Calu3 (cell line): ENCODE measurements around the gene RPRD1B. TPM values are rescaled to one million over a fixed set of nuclear protein-coding genes. Genes with fewer than 3 reads are reported as not detected.
"Not testable (repeated sequence)": the region's sequence is repeated elsewhere in the genome, so short reads cannot be mapped to it uniquely, and the experiment has no call there.

Experiments used
- BruUV-seq: library from RNA; stranded (reverse); fragments of 400-500 nt; replicated peaks from 2 replicates; lab custom pipeline; 2021; lab: Mats Ljungman, UMichigan
- CTCF ChIA-PET: fragments of 300-600 bp; sonication (Branson Sonifier 250); formaldehyde crosslinking; loops from one replicate; lab custom pipeline; 2022; ENCODE audit warnings: antibody characterized with exemption; lab: Charles Lee
- DNase-seq: peaks from one replicate; pipeline ENCODE4 v3.0.0; 2022
- H3K27ac Mint-ChIP-seq: one replicate; pipeline ENCODE4 v1.8.0; 2022; ENCODE audit warnings: mixed read lengths; ENCODE audit not compliant: unreplicated experiment
- H3K27me3 Mint-ChIP-seq: one replicate; pipeline ENCODE4 v1.8.0; 2022; ENCODE audit warnings: mixed read lengths; ENCODE audit not compliant: unreplicated experiment
- H3K36me3 Mint-ChIP-seq: one replicate; pipeline ENCODE4 v1.8.0; 2022; ENCODE audit warnings: mild to moderate bottlenecking, moderate library complexity, mixed read lengths; ENCODE audit not compliant: insufficient read depth, unreplicated experiment
- H3K4me1 Mint-ChIP-seq: one replicate; pipeline ENCODE4 v1.8.0; 2022; ENCODE audit warnings: mild to moderate bottlenecking, low read depth, mixed read lengths; ENCODE audit not compliant: unreplicated experiment
- H3K4me3 Mint-ChIP-seq: one replicate; pipeline ENCODE4 v1.8.0; 2022; ENCODE audit warnings: mild to moderate bottlenecking, low read depth, moderate library complexity, mixed read lengths; ENCODE audit not compliant: unreplicated experiment
- H3K9me3 Mint-ChIP-seq: one replicate; pipeline ENCODE4 v1.8.0; 2022; ENCODE audit warnings: low read depth, mixed read lengths; ENCODE audit not compliant: unreplicated experiment
- CTCF ChIP-seq: fragments of 200-600 bp; IDR thresholded peaks from one replicate; pipeline ENCODE4 v1.8.0; 2022; ENCODE audit warnings: antibody characterized with exemption; ENCODE audit not compliant: unreplicated experiment
- intact Hi-C: fragments of 100-400 bp; cut with micrococcal nuclease; formaldehyde crosslinking; loops from one replicate; pipeline ENCODE4 v1.10.0; 2022; ENCODE audit not compliant: unreplicated experiment
- total RNA-seq: library from RNA; stranded (reverse); gene quantifications from 2 replicates; pipeline ENCODE4 v1.2.3, GENCODE V29; 2022

RPRD1B gene
- total RNA-seq, 1 experiment from 2014 or later: 53.5 TPM

DNA sequence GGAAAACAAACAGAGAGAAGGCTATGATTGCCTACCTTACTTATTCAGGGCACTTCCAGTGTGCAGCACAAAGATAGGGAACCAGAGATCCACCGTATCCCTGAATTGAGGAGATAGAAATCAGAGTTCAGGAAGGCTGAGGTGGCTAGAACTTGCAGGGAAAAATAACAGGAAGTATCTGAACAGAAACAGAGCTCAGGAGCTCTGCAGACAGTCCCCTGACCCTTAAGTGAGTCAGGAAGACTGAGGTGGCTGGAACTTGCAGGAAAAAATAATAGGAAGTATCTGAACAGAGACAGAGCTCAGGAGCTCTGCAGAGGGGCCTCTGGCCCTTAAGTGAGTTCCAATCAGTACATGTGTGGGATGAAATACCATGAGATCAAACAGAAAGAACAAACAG lies 65.4 kb downstream of the RPRD1B start:
- Mint-ChIP-seq H3K9me3 (peaks cover 5% of the 10 kb centered on the region), H3K36me3 (peaks cover 9% of the 10 kb centered on the region), H3K27ac (no peak overlapping the region), H3K27me3 (no peaks in the 10 kb centered on the region), H3K4me1 (peaks cover 25% of the 10 kb centered on the region), H3K4me3 (no peak overlapping the region)
- CTCF ChIA-PET: interaction anchor here (1.1 kb wide), 1 partner anchor 26 kb away, joined by 3 read pairs; no protein-coding TSS in a partner anchor
- BruUV-seq: no TSS peak
- intact Hi-C loops: no loop called here
- DNase-seq: no peak
- no peak for TF ChIP-seq CTCF

DNA sequence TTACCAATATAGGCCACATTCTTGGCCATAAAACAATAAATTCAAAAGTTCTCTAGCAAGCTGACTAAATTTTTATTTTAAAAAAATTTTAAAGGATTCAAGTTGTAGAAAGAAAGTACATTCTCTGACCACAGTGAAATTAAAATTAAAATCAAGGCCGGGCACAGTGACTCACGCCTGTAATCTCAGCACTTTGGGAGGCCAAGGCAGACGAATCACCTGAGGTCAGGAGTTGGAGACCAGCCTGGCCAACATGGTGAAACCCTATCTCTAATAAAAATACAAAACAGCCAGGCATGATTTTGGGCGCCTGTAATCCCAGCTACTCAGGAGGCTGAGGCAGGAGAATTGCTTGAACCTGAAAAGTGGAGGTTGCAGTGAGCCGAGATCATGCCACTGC lies 68.7 kb downstream of the RPRD1B start:
- DNase-seq, H3K27me3 Mint-ChIP-seq, H3K4me3 Mint-ChIP-seq, H3K9me3 Mint-ChIP-seq, intact Hi-C loops, H3K4me1 Mint-ChIP-seq, BruUV-seq, H3K27ac Mint-ChIP-seq, H3K36me3 Mint-ChIP-seq: not testable (repeated sequence)
- CTCF ChIA-PET: interaction anchor here (0.6 kb wide), 1 partner anchor 855 kb away, joined by 3 read pairs; no protein-coding TSS in a partner anchor

DNA sequence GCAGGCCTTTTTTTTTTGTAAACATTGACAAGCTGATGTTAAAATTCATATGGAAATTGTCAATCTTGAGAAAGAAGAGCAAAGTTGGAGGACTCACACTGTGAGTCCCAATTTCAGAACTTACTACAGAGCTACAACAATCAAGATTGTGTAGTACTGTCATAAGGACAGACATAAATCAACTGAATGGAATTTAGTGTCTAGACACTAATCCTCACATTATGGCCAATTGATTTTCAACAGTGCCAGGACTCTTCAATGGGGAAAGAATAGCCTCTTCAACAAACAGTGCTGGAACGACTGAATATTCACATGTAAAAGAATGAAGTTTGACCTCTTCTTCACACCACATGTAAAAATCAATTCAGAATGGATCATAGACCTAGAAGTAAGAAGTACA lies 70.7 kb downstream of the RPRD1B start:
- Mint-ChIP-seq H3K9me3 (peaks cover 5% of the 10 kb centered on the region), H3K4me3 (no peak overlapping the region), H3K27me3 (no peaks in the 10 kb centered on the region), H3K4me1 (peaks cover 6% of the 10 kb centered on the region), H3K36me3 (no peaks in the 10 kb centered on the region), H3K27ac (no peak overlapping the region)
- intact Hi-C loops: no loop called here
- no peak for TF ChIP-seq CTCF
- CTCF ChIA-PET: interaction anchor here (0.6 to 0.9 kb wide), 2 partner anchors 10 to 38 kb away, joined by 3 to 5 read pairs; no protein-coding TSS in a partner anchor
- BruUV-seq: no TSS peak
- no peak for DNase-seq

GRCh38 chr20:38106461-38106860 lies 72.9 kb downstream of the RPRD1B start:
- DNase-seq: no peak
- Mint-ChIP-seq H3K27me3 (no peaks in the 10 kb centered on the region), H3K27ac (no peak overlapping the region), H3K36me3 (no peaks in the 10 kb centered on the region), H3K4me1 (peaks cover 26% of the 10 kb centered on the region), H3K4me3 (no peak overlapping the region), H3K9me3 (no peaks in the 10 kb centered on the region)
- no TSS peak for BruUV-seq
- CTCF ChIA-PET: no interaction called here
- no peak for TF ChIP-seq CTCF
- intact Hi-C loops: no loop called here

DNA sequence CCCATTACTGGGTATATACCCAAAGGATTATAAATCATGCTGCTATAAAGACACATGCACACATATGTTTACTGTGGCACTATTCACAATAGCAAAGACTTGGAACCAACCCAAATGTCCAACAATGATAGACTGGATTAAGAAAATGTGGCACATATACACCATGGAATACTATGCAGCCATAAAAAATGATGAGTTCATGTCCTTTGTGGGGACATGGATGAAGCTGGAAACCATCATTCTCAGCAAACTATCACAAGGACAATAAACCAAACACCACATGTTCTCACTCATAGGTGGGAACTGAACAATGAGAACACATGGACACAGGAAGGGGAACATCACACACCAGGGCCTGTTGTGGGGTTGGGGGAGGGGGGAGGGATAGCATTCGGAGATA lies 73.8 kb downstream of the RPRD1B start:
- CTCF ChIA-PET: not testable (repeated sequence)

GRCh38 chr20:38107916-38108315 lies 74.4 kb downstream of the RPRD1B start:
- H3K9me3 Mint-ChIP-seq, DNase-seq, H3K27ac Mint-ChIP-seq, BruUV-seq, CTCF ChIA-PET, H3K36me3 Mint-ChIP-seq, H3K27me3 Mint-ChIP-seq, H3K4me3 Mint-ChIP-seq, intact Hi-C loops: not testable (repeated sequence)
- H3K4me1 Mint-ChIP-seq: peaks cover 26% of the 10 kb centered on the region

More for the DNA sequence above, 73.8 kb downstream of the RPRD1B start:
- BruUV-seq, DNase-seq, H3K27ac Mint-ChIP-seq, H3K9me3 Mint-ChIP-seq, intact Hi-C loops, H3K36me3 Mint-ChIP-seq, H3K4me3 Mint-ChIP-seq, H3K27me3 Mint-ChIP-seq: not testable (repeated sequence)
- peaks cover 26% of the 10 kb centered on the region for H3K4me1 Mint-ChIP-seq
